PC-9 (cell line): ENCODE data around the gene LRMDA.

Experiments used
- EZH2 ChIP-seq: fragments of 200-600 bp; sonication (generic); IDR thresholded peaks from 2 replicates; pipeline ENCODE4 v1.8.0; 2017; ENCODE audit warnings: antibody characterized with exemption, low read depth
- TF ChIP-seq, protein P1 (sequence below): fragments of 200-600 bp; sonication (generic); conservative IDR thresholded peaks from 2 replicates; pipeline ENCODE4 v1.6.1; 2017; ENCODE audit warnings: mixed run types, antibody characterized with exemption, mild to moderate bottlenecking, moderate library complexity

DNA sequence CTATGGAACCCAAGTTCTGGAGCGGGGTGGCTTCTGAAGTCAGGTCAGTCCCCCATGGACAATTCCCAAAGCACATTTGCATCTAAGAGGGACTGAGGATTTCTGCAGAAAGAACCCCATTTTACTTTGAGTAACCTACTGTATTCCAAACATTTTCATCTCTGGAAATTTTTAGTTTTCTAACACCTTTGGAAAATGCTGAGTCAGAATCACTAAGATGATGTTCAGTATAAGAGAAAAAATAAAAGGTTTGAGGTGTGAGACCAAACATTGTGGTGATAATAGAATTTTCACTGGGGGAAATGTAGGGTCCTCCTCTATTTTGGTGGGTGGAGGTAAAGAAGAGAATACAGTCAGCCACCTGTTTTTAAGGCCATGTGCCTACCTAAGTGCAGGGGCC, 227.1 kb downstream of the LRMDA start:
- TF ChIP-seq, protein P1, sequence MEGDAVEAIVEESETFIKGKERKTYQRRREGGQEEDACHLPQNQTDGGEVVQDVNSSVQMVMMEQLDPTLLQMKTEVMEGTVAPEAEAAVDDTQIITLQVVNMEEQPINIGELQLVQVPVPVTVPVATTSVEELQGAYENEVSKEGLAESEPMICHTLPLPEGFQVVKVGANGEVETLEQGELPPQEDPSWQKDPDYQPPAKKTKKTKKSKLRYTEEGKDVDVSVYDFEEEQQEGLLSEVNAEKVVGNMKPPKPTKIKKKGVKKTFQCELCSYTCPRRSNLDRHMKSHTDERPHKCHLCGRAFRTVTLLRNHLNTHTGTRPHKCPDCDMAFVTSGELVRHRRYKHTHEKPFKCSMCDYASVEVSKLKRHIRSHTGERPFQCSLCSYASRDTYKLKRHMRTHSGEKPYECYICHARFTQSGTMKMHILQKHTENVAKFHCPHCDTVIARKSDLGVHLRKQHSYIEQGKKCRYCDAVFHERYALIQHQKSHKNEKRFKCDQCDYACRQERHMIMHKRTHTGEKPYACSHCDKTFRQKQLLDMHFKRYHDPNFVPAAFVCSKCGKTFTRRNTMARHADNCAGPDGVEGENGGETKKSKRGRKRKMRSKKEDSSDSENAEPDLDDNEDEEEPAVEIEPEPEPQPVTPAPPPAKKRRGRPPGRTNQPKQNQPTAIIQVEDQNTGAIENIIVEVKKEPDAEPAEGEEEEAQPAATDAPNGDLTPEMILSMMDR = no peak
- no peak for TF ChIP-seq EZH2
